Gastrocnemius medialis (tissue), 4 donors: ENCODE measurements around the gene SLC41A2. TPM values are rescaled to one million over a fixed set of nuclear protein-coding genes. Genes with fewer than 3 reads are reported as not detected.

Source experiments
- total RNA-seq, 4 donors: library from RNA; depleted of rRNA; stranded (reverse); fragments of >200 nt; gene quantifications; one replicate each; pipeline versions ENCODE4 v1.1.0 to v1.2.3, GENCODE V29; 2016

Gene SLC41A2
- total RNA-seq, 4 donors from 2014 or later, result 0.35 to 4.5 (median 0.83) TPM

Other genes starting within 250 kb of the SLC41A2 start
- gene NOPCHAP1, start 28.0 kb upstream of the SLC41A2 start, total RNA-seq, result 1 to 10 TPM; 2.5 to 5.0 (median 3.3) TPM
- 1 to 10 TPM in 3 of 4 donors, under 1 TPM in 1; 0.95 to 4.0 (median 1.7) TPM for gene ALDH1L2, start 126.2 kb upstream of the SLC41A2 start, total RNA-seq
- gene WASHC4, start 149.4 kb upstream of the SLC41A2 start, total RNA-seq, result 10 to 100 TPM; 23.6 to 53.2 (median 36.7) TPM